DND-41 (cell line): ENCODE measurements around the gene SDCBP2.

Source experiments
- ATAC-seq: fragments of 200-7000 bp; cut with Tn5 transposase; 3 replicates; pipeline ENCODE4 v1.9.1; 2021; ENCODE audit warnings: low read depth; ENCODE audit not compliant: insufficient read depth
- DNase-seq: peaks from one replicate; pipeline ENCODE4 v3.0.0-alpha.2; 2020
- H2AFZ ChIP-seq: 2 replicates; pipeline ENCODE4 v1.6.0; 2012; ENCODE audit warnings: low read depth, low read length
- H3K27ac ChIP-seq: 2 replicates; pipeline ENCODE4 v1.5.1; 2012; ENCODE audit warnings: low read length, inconsistent platforms
- H3K27me3 ChIP-seq: fragments of 200-600 bp; sonication (generic); 2 replicates; pipeline ENCODE4 v1.6.0; 2012; ENCODE audit warnings: low read length, mild to moderate bottlenecking, inconsistent platforms; ENCODE audit not compliant: insufficient read depth, poor library complexity
- H3K36me3 ChIP-seq: 2 replicates; pipeline ENCODE4 v1.5.1; 2012; ENCODE audit warnings: low read length, inconsistent platforms; ENCODE audit not compliant: insufficient read depth
- H3K4me1 ChIP-seq: 2 replicates; pipeline ENCODE4 v1.5.1; 2012; ENCODE audit warnings: mild to moderate bottlenecking, low read length; ENCODE audit not compliant: insufficient read depth
- H3K4me2 ChIP-seq: 2 replicates; pipeline ENCODE4 v1.6.0; 2012; ENCODE audit warnings: mild to moderate bottlenecking, moderate library complexity, low read length, inconsistent platforms; ENCODE audit not compliant: insufficient read depth
- H3K4me3 ChIP-seq, 2 experiments: fragments of 200-600 bp in 1 of 2; shearing (Covaris generic) in 1 of 2; 2 replicates each; pipeline ENCODE4 v1.5.1; 2012 to 2016; ENCODE audit warnings: inconsistent platforms in 2 of 2, low read length in 2 of 2, mild to moderate bottlenecking in 2 of 2, low read depth in 1 of 2, moderate library complexity in 1 of 2
- H3K79me2 ChIP-seq: 2 replicates; pipeline ENCODE4 v1.6.0; 2012; ENCODE audit warnings: low read length, inconsistent platforms; ENCODE audit not compliant: insufficient read depth
- H3K9ac ChIP-seq: 2 replicates; pipeline ENCODE4 v1.6.0; 2012; ENCODE audit warnings: low read depth, mild to moderate bottlenecking, inconsistent platforms, low read length, moderate library complexity
- H3K9me3 ChIP-seq: 2 replicates; pipeline ENCODE4 v1.5.1; 2012; ENCODE audit warnings: low read length, moderate library complexity, mild to moderate bottlenecking, inconsistent platforms; ENCODE audit not compliant: insufficient read depth, severe bottlenecking
- H4K20me1 ChIP-seq: 2 replicates; pipeline ENCODE4 v1.6.0; 2012; ENCODE audit warnings: low read length; ENCODE audit not compliant: insufficient read depth
- CTCF ChIP-seq: IDR thresholded peaks from 2 replicates; pipeline ENCODE4 v1.5.1; 2012; ENCODE audit warnings: borderline replicate concordance, low read length, moderate library complexity, mild to moderate bottlenecking; ENCODE audit not compliant: poor library complexity, severe bottlenecking; ENCODE audit errors: extremely low read depth
- EZH2 ChIP-seq: IDR thresholded peaks from 3 replicates; pipeline ENCODE4 v1.6.1; 2012; ENCODE audit warnings: borderline replicate concordance, low read depth, mild to moderate bottlenecking, moderate library complexity, low read length, inconsistent platforms; ENCODE audit not compliant: severe bottlenecking

The SDCBP2 gene

DNA sequence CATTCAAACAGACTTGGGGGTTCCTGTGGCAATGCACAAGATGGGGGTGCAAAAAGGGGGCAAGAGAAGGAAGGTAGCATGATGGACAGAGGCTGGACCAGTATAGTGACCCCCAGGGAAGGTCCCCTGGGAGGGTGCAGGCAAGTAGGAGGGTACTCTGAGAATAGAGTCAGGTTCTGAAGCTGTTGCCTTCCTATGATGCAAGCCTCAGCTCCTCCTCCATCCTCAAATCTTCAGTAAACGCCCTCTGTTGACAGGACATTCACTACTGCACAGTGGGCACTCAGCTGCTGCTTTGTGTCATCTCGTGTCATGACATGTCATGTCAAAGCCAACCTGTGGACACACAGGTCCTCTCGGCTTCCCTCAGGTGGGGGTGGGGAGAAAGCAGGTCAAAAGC lies 5.8 kb upstream of the SDCBP2 start:
- ATAC-seq (no peak), DNase-seq (peak; percentile 6)
- Histone ChIP-seq H3K4me3 (no peak overlapping the region), H3K27me3 (no peaks in the 10 kb centered on the region), H3K27ac (no peak overlapping the region), H3K4me2 (no peak overlapping the region), H3K9me3 (no peaks in the 10 kb centered on the region), H3K9ac (no peak overlapping the region), H2AFZ (no peak overlapping the region), H3K79me2 (peaks cover 33% of the 10 kb centered on the region), H3K36me3 (peaks cover 54% of the 10 kb centered on the region), H3K4me1 (no peaks in the 10 kb centered on the region), H4K20me1 (peaks cover 64% of the 10 kb centered on the region)
- TF ChIP-seq EZH2 (no peak), CTCF (peak; percentile 12)

DNA sequence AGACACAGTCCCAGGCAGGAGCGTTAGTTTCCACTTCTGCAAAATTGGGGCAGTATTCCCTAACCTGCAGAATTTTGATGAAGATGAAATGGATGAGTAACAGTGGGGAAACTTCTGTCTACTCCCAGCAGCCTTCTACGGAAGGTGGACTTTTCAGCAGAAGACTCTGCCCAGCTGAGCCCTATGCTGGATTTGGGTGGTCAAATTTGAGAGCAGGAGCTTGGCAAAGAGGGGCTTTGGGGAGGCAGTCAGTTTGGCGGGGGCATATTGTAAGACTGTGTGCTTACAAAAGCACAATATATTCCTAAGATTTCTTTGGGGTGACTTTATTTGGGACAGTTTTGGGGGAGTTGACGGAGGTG lies 5.4 kb upstream of the SDCBP2 start:
- TF ChIP-seq EZH2 (no peak), CTCF (no peak)
- Histone ChIP-seq H3K9me3 (no peaks in the 10 kb centered on the region), H3K4me3 (no peak overlapping the region), H3K27me3 (no peaks in the 10 kb centered on the region), H2AFZ (no peak overlapping the region), H3K27ac (no peak overlapping the region), H3K9ac (no peak overlapping the region), H3K4me2 (no peak overlapping the region), H3K79me2 (peaks cover 37% of the 10 kb centered on the region), H4K20me1 (peaks cover 68% of the 10 kb centered on the region), H3K36me3 (peaks cover 54% of the 10 kb centered on the region), H3K4me1 (no peaks in the 10 kb centered on the region)
- no peak for ATAC-seq
- DNase-seq: no peak

- H4K20me1 ChIP-seq: peaks cover 71% of the 10 kb centered on the region
- H3K9me3 ChIP-seq: no peaks in the 10 kb centered on the region
- H3K36me3 ChIP-seq: peaks cover 55% of the 10 kb centered on the region
- ATAC-seq: no peak
- DNase-seq: peak; percentile 2
- H3K4me1 ChIP-seq: peaks cover 4% of the 10 kb centered on the region; the same call in 1 of the 2 replicates
- H3K4me2 ChIP-seq: no peak overlapping the region
- H3K4me3 ChIP-seq: no peak overlapping the region
- H2AFZ ChIP-seq: no peak overlapping the region
- H3K79me2 ChIP-seq: peaks cover 43% of the 10 kb centered on the region
- no peak overlapping the region for H3K27ac ChIP-seq
- no peak for TF ChIP-seq EZH2
- TF ChIP-seq CTCF: no peak
- H3K9ac ChIP-seq: no peak overlapping the region
- no peaks in the 10 kb centered on the region for H3K27me3 ChIP-seq
Measured at GRCh38 chr20:1333462-1334369, 4.8 kb upstream of the SDCBP2 start.
